ENCODE results near the gene C20orf202.

Gene C20orf202

DNA sequence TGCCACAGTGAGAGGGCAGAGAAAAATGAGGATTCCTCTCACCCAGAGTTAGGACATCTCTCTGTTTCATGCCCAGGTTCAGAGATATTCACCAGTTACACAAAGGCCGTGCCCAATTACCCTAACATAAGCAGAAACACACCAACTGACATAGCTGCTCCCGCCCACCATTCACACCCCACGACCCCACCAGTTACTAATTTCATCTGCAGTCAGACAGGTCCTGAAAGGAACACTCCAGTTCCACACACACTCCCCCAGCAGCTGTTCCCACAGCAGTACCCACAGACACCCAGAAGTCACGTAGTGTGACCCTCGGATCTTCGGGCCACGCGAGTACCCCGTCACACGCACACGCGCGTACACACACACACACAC lies 19.0 kb upstream of the C20orf202 start:
- no peak for DNase-seq (ENCODE audit: low read depth in 1 of 2, low spot score in 1 of 2)

DNA sequence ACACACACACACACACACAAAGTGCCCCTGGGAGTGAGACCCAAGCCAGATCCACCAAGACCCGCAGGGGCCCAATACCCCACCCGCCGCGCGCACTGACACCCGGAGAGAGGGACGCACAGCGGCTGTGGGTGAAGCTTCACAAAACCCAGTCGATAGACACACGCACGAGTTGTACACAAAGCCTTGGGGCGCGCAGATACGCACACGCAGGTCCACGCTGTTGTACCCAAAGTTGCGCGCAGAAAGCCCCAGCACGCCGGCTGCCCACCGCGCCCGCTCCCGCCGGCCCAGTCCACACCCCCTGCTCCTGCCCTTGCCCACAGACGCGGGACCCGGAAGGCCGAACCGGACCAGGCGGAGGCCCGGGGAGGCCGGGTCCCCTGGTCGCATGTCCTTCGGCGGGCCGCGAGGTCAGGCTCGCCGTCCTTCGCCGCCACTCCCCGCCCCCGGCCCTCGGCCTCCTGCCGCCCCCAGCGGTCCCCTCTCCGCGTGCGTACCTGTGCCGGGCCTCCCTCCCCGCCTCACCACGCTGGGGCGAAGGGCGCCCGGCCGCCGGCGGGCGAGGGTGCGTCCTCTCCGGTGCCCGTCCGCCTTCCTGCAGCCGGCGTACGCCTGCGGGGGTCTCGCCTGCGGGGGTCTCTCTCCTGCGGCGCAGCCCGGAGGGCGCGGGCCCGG lies 18.5 kb upstream of the C20orf202 start, which contains the start of gene TMEM74B:
Gene TMEM74B, minus strand, starts transcription at position 344 of the 678 bp plus-strand sequence. CDS start 1,180 bp downstream, outside the sequence.
- no peak for DNase-seq (ENCODE audit: low read depth in 1 of 2, low spot score in 1 of 2)

DNA sequence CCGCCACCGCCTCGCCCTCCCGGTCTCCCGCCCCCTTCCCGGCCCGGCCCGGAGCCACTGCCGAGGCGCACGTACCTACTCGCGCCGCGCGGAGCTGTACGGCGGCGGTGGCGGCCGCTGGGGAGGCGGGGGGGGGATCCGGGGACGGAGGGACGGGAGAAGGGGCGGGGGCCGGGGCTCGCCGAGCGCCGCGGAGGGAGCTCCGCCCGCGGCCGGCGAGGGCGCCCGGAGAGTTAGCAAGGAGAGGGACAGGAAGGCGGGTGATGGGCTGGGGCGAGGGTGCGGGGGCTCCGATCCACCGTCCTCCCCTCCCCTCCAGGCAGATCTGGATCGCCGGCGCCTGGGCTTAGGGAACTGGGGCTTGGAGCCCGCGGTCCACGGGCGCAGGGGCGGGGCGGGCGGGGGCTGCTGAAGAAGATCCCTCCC lies 17.9 kb upstream of the C20orf202 start:
- no peak for DNase-seq (ENCODE audit: low read depth in 1 of 2, low spot score in 1 of 2)

DNA sequence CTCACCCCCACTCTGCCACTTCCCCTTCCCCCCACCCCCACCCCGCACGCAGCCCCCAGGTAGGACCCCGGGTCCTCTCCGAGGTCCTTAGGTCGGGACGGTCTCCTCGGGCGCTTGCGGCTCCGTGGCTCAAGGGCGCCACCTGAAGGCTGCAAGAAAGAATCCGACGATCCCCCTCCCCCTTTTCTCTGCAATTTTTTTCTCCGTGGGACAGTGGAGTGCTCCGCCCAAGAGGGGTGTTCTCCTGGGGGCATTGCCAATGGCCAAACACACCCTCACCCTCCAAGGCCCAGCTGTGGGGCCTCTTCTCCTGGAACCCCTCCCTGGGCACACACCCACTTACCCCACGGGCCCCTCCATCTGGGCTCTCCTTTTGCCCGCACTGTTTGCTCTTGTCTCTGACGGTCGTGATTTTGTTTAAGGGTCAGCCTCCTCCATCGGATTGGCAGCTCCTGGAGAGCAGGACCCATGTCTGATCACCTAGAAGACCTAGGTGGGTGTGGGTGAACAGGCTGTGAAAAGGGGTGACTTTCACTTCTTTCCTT lies 17.4 kb upstream of the C20orf202 start:
- peak in 1 of 2 donors; percentile 15 for DNase-seq (ENCODE audit: low read depth in 1 of 2, low spot score in 1 of 2)

DNA sequence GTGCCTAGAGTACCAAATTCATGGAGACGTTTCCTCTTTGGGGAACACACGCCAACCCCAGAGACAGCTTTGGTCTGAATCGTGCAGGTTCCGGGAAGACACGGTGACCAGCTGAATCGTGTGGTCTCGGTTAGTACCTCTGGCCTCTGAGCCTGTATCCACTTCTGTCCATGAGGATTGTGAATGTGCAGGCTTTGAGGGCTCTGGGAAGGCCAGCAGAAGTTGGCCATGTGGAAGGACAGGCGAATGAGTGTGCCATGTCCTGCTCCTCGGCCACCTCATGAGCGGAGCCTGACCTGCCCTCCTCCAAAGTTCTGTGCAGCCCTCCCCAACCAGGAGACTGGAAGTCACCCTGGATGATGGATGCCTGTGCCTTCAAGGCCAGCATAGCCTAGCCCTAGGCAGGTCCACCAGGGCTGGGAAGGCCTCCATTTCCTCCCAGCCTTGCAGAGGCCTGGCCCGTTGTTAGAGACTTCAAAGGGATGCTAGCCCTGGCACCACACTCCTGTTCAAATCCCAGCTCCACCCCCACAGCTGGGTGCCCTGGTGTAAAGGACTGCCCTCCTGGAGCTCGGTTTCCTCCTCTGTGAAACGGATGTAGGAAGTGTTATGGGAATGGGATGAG lies 16.8 kb upstream of the C20orf202 start:
- DNase-seq (ENCODE audit: low read depth in 1 of 2, low spot score in 1 of 2), result no peak

DNA sequence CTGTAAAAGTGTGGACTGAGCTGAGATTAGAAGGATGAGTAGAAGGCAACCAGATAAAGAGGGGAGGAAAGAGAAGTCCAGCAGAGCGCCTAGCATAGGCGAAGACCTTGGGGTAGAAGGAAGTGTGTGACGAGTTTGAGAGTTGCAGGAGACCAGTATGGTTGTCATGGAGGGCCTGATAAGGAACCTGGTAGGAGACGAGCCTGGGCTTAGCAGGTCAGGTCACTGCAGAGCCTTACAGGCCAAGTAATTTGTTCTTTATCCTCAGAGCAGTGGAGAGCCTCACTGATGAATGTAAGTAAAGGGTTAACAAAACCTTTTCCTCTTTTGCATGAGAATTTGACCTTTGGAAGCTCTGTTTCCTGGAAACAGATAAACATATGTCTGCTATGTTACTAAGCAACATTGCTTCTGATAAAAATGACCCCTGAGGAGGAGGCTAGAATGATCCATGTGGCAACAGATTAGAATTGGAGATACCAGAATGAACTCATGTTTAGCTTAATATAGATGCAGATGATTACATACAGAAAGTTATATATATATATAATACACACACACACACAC lies 15.6 kb upstream of the C20orf202 start:
- no peak for DNase-seq (ENCODE audit: low read depth in 1 of 2, low spot score in 1 of 2)

DNA sequence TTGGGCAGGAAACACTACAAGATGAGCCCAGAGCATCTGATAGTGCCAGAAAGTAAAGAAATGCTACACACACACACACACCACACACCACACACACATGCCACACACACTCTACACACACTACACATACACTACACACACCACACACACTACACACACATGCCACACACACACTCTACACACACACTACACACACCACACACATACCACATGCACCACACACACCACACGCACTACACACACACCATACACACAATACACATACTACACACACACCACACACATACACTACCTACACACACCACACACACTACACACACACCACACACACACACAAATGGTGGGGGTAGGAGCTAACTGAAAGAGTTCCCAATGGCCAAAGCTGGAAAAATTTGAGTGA lies 14.9 kb upstream of the C20orf202 start:
- no peak for DNase-seq (ENCODE audit: low read depth in 1 of 2, low spot score in 1 of 2)

DNA sequence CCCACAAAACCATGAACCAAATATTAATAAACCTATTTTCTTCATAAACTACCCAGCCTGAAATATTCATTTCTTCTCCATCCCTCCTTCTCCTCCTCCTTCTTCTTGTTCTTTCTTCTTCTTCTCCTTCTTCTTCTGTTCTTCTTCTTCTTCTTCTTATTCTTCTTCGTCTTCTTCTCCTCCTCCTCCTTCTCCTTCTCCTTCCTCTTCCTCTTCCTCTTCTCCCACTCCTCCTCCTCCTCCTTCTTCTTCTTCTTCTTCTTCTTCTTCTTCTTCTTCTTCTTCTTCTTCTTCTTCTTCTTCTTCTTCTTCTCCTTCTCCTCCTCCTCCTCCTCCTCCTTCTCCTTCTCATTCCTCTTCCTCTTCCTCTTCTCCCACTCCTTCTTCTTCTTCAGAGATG lies 13.4 kb upstream of the C20orf202 start:
- DNase-seq (ENCODE audit: low read depth in 1 of 2, low spot score in 1 of 2), result no peak

DNA sequence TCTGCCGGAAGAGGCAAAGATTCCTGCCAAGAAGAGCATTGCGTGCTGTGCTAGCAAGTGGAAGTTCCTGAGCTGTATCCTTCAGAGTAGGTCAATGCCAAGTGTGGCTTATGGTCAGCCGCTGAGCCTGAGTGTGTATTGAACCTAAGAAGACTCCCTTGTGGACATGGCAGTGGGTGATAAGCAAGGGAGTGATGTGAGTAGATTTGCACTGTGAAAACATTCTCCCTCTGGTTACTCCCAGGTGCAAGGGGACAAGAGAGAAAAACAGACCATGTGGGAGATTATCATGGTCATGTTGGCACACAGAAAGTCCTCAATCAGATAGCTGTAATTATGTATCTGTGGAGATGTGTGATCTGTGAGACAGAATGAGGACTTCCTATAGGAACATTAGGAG lies 12.4 kb upstream of the C20orf202 start:
- DNase-seq (ENCODE audit: low read depth in 1 of 2, low spot score in 1 of 2), result no peak

DNA sequence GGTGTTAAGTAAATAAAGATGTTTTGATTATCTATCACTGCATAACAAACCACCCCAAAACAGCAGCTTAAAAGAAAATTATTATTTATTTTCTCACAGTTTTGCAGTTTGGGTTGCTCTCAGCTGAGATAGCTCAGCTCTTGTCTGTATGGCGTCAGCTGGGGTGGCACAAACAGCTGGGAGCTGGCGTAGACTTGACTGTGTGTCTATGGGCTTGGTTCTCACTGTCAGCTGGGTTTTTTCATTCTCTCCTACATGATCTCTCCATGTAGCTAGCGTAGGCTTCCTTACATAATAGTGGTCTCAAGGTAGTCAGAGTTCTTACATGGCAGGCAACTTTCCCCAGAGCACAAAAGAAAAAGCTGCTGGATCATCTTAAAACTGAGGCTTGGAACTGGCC lies 12.0 kb upstream of the C20orf202 start:
- DNase-seq (ENCODE audit: low read depth in 1 of 2, low spot score in 1 of 2), result no peak

DNA sequence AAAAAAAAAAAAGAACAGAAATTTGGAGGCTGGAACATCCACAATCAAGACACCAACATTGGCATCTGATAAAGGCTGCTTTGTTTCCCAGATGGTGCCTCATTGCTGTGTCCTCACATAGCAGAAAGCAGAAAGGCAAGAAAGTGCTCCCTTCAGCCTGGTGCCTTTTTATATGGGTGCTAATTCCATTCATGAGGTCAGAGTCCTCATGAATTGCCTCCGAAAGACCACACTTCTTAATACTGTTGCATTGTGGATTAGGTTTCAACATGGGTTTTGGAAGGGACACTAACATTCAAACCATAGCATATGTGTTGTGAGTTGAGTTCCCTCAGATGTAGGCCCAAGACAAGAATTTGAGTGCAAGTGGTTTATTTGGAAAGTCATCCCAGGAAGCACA lies 8.0 kb upstream of the C20orf202 start:
- no peak for DNase-seq (ENCODE audit: low read depth in 1 of 2, low spot score in 1 of 2)

DNA sequence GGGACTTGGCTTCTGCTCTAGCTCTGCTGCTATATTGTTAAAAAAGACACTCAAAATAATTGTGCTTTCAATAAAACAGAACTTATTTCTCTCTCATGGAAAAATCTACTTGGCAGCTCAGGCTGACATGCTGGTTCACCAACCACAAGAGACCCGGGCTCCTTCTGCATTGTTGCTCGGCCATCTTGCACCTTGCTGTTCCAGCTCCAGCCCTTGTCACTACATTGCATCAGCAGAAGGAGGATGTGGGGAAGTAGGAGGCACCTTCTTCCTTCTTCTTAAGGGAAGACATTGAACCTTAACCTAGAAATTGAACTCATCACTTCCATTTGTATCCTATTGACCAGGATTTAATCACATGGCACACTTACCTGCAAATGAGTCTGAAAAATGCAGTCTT lies 6.6 kb upstream of the C20orf202 start:
- no peak for DNase-seq (ENCODE audit: low read depth in 1 of 2, low spot score in 1 of 2)

DNA sequence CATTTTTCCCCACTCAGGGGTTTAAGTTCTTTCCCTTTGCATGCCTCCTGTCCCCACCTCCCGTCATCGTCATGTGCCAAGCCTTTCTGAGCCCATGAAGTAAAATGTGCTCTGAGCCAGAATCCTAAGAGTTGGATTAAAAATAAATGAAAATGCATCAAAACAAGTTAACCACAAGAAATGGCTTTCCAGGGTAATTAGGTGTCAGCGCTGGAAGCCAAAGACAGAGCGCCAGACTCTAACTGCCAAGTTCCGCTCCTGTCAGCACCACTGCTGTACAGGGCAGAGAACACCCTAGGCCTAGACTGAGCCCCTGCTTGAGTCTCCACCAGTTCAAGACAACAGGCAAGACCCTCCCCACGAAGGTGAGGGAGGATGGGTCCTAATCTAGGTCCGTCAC lies 5.5 kb upstream of the C20orf202 start:
- DNase-seq (ENCODE audit: low read depth in 1 of 2, low spot score in 1 of 2), result no peak

DNA sequence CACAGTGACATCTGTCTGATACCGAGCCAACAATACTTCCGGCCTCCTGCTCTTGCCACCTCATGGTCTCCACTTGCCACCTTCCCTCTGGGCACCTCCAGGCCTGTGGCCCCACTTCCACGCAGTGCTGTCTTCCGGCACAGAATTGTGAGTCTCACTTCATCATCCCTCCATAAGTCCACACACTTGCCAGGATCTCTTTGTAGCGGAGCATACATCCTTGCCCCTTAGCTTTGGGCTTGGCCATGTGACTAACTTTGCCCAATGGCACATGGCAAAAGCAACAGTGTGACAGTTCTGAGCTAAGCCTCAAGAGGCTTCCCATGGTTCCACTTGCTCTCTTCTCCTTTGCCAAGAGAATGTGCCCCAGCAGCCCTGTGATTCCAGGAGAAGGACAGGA lies 4.5 kb upstream of the C20orf202 start:
- no peak for DNase-seq (ENCODE audit: low read depth in 1 of 2, low spot score in 1 of 2)

DNA sequence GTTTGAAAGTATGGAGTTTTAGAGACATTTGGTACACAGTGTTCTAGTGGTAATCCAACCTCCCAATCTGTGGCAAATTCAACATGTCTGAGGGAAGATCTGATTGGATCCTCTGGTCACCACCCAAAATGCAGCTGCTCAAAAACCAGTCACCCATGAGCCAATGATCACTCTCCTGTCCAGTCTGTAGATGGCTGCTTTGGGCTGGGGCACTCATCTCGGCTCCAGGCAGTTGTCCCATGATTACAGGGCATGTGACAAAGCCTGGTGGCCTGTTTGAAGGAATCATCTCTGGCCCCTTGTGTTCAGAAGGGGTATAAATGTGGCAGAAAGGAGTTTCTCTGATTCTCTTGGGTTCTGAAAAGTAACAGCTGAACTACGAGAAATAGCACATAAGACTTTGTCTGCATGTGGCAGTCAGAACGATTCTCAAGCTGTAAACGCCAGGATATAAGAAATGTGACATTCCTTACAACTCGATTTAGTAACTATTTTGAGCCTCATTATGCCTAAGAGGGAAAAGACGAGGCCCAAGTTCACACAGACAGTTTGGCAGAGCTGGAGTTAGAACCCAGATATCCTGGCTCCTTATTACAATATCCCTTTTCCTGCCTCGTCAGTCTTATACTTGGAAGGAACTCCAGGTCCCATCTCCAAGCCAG lies 3.9 kb upstream of the C20orf202 start:
- DNase-seq (ENCODE audit: low read depth in 1 of 2, low spot score in 1 of 2), result no peak

DNA sequence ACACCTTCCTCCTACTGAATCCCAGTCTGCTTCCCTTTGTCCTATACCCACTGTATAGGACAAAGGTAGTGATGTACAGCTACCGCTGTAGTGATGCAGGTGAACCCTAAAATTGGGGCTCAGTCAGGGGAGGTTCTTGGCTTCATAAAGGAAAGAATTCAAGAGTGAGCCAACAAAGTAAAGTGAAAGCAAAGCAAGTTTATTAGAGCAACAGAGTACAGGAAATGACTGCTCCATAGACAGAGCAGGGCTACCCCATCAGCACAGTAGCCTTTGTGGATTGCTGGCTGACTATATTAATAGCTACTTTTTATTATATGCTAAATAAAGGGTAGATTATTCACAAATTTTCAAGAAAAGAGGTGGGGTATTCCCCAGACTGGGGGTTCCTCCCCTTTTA lies 3.3 kb upstream of the C20orf202 start:
- DNase-seq (ENCODE audit: low read depth in 1 of 2, low spot score in 1 of 2), result no peak

DNA sequence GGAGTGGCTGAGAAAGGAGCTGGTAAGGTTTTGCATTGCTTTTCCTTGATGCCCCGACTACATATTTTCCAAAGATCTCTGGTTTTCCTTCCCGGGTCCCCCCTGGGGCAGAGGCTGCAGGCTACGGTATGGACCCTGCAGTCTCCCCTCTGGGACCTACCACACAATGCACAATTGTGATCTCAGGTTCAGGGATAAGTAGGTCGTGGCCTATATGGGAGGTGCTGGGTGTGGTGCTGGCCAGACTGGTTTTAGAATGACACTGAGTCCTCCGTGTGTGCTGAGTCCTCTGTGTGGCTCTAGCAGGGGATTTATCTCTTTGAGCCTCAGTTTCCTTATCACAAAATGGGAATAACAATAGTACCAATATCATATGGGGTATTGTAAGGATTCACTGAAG lies 376 bp downstream of the C20orf202 start:
- DNase-seq (ENCODE audit: low read depth in 1 of 2, low spot score in 1 of 2), result no peak

DNA sequence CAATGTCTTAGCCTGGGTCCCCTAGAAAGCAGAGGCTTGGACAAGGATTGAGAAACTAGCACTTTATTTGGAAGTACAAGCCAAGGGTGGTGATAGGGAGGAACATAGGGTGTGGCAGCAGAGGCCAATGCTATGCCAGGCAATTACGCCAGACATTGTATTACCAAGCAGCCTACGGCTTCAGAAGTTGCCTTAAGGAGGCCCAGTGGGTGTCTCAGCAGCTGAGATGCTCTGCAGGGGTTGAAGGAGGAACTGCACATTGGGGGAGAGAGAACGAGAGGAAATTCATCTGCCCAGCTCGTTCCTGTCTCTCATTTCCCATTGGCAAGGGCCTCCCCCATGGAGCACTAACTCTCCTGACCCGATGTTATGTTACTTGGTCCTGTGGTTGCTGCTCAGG lies 859 bp downstream of the C20orf202 start:
- no peak for DNase-seq (ENCODE audit: low read depth in 1 of 2, low spot score in 1 of 2)

DNA sequence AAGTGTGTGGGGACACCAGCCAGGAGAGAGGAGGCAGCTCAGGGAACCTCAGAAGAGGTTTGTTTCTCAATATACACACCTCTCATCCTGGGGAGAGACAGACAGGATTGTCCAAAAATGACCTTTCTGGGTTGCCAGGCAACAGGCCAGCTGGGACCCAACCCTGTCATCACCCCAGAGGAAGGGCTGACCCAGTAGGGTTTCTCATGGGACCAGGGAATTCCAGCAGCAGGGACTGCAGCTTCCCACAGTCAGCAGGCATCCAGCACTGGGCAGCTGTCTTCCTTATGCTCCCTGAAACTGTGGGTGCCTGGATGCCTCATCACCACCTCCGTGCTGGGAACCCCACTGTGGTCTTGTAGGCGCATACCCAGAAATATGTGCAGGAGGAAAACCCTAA lies 1.3 kb downstream of the C20orf202 start:
- DNase-seq (ENCODE audit: low read depth in 1 of 2, low spot score in 1 of 2), result no peak

DNA sequence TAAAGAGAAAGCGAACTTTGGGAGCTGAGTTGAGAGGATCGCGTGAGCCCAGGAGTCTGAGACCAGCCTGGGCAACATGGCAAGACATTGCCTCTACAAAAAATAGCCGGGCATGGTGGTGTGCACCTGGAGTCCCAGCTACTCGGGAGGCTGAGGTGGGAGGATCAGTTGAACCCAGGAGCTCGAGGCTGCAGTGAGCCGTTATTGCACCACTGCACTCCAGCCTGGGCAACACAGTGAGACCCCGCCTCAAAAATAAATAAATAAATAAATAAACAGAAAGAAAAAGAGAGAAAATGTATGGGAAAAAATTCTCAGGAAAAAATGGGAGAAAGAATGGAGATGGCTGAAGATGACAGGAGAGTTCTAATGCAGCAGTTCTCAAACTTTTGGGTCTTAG lies 2.5 kb downstream of the C20orf202 start:
- DNase-seq (ENCODE audit: low read depth in 1 of 2, low spot score in 1 of 2), result no peak

DNA sequence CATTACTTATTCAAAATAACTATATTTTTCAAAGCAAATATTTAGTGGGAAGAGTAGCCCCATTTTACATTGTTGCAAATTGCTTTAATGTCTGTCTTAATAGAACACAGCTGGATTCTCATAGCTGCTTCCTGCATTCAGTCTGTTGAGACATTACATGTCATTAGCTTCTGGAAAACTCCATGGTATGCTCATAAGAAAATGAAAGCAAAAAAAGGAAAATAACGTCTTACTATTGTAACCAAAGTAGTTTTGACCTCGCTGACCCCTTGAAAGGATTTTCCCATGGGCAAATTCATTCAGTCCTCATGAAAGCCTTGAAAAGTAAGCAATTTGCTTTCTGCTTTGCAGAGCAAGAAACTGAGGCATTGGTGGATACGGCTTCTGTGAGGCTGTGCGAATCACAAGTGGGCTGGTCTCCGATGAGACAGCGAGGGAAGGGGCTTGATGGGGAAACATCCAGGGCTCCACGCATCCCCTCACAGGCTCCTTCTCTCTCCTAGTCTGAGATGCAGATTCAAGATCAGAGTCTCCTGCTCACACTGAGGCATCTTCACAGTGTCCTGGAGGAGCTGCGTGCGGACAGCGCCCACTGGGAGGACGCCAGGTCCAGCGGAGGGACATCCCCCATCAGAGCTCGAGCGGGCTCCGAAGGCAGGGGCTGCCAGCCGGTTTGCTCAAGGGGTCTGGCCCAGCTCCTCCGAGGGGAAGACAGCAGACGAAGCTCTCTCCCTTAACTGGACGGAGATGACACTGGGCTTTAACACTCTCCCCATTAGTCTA lies 3.3 kb downstream of the C20orf202 start:
- no peak for DNase-seq (ENCODE audit: low read depth in 1 of 2, low spot score in 1 of 2)

All from activated CD4-positive, alpha-beta T cell treated with anti-CD3 and anti-CD28 coated beads, Interleukin-2, amount 50 U/mL, for 24 hours (primary cell).